Upper lobe of left lung (tissue), 6 donors: ENCODE data around the gene FMNL2. TPM values are rescaled to one million over a fixed set of nuclear protein-coding genes. Genes with fewer than 3 reads are reported as not detected.

ENCODE experiments used
- ATAC-seq, 2 donors: fragments of 200-7000 bp; cut with Tn5 transposase; one replicate each; pipeline ENCODE4 v1.9.1; 2022; ENCODE audit warnings: mild to moderate bottlenecking in 2 of 2, moderate library complexity in 2 of 2; ENCODE audit not compliant: low FRiP score in 2 of 2
- DNase-seq, 2 donors: peaks; one replicate each; pipeline ENCODE4 v3.0.0-alpha.2; 2019 to 2020
- H3K27ac ChIP-seq, 4 donors: fragments of 200-600 bp; sonication (generic); one replicate each; pipeline ENCODE4 v1.5.1; 2016 to 2019
- H3K27me3 ChIP-seq, 4 donors: fragments of 200-600 bp; sonication (generic); one replicate each; pipeline ENCODE4 v1.5.1; 2017 to 2019
- H3K36me3 ChIP-seq, 4 donors: fragments of 200-600 bp; sonication (generic); one replicate each; pipeline ENCODE4 v1.5.1; 2016 to 2019
- H3K4me1 ChIP-seq, 4 donors: fragments of 200-600 bp; sonication (generic); one replicate each; pipeline ENCODE4 v1.5.1; 2018 to 2019
- H3K4me3 ChIP-seq, 4 donors: fragments of 200-600 bp; sonication (generic); one replicate each; pipeline ENCODE4 v1.5.1; 2017 to 2019; ENCODE audit warnings: mild to moderate bottlenecking in 2 of 4, moderate library complexity in 1 of 4
- H3K9me3 ChIP-seq, 4 donors: fragments of 200-600 bp; sonication (generic); one replicate each; pipeline ENCODE4 v1.5.1; 2018 to 2019
- EP300 ChIP-seq, 4 donors: sonication (generic); formaldehyde crosslinking; IDR thresholded peaks; one replicate each; pipeline ENCODE4 v1.5.1; 2017; ENCODE audit warnings: antibody characterized with exemption in 4 of 4, control low read depth in 2 of 4
- POLR2A ChIP-seq, 4 donors: fragments of 450-650 bp; IDR thresholded peaks; one replicate each; pipeline ENCODE4 v1.5.1; 2016 to 2017; ENCODE audit warnings: antibody characterized with exemption in 4 of 4, mild to moderate bottlenecking in 2 of 4
- POLR2AphosphoS5 ChIP-seq, 2 donors: sonication (generic); formaldehyde crosslinking; IDR thresholded peaks; one replicate each; pipeline ENCODE4 v1.5.1; 2017; ENCODE audit warnings: antibody characterized with exemption in 2 of 2
- WGBS, 2 donors: methylation state at CpG; one replicate each; pipeline ENCODE4 v1.1.5; 2017 to 2018; 5-methylcytosine and 5-hydroxymethylcytosine counted together
- total RNA-seq, 6 donors: library from RNA; depleted of rRNA in 4 of 6; stranded (reverse); fragments of >200 nt in 4 of 6; gene quantifications; one replicate each; pipeline versions ENCODE4 v1.1.0 to v1.2.1, GENCODE V29; 2016 to 2021
- TF ChIP-seq, protein P1 (sequence below), 6 experiments: fragments of 450-650 bp in 4 of 6; fragments of 200-600 bp in 2 of 6; sonication (generic) in 2 of 6; IDR thresholded peaks; one replicate each; pipeline ENCODE4 v1.5.1; 2016 to 2019; ENCODE audit warnings: antibody characterized with exemption in 6 of 6
- donor health status: DM: no; HTN: no; CAD: no; lungs with moderate emphysema.
- donor health status: DM: no; HTN: yes; CAD: no; lungs with severe emphysema.

Gene FMNL2
- total RNA-seq, 6 donors from 2014 or later, result 49.9 to 160 (median 66.9) TPM

GRCh38 chr2:152627351-152627957, 292.5 kb downstream of the FMNL2 start:
- WGBS, 2 donors, result 6 to 9% methylated on average over 1 of the region's 1 CpG
- Histone ChIP-seq H3K4me3 (no peak overlapping the region), H3K36me3 (peaks cover 0 to 30% (median 9%) of the 10 kb centered on the region in 4 donors), H3K27ac (no peak overlapping the region), H3K4me1 (no peaks in the 10 kb centered on the region), H3K27me3 (no peaks in the 10 kb centered on the region), H3K9me3 (no peaks in the 10 kb centered on the region)
- TF ChIP-seq, protein P1, sequence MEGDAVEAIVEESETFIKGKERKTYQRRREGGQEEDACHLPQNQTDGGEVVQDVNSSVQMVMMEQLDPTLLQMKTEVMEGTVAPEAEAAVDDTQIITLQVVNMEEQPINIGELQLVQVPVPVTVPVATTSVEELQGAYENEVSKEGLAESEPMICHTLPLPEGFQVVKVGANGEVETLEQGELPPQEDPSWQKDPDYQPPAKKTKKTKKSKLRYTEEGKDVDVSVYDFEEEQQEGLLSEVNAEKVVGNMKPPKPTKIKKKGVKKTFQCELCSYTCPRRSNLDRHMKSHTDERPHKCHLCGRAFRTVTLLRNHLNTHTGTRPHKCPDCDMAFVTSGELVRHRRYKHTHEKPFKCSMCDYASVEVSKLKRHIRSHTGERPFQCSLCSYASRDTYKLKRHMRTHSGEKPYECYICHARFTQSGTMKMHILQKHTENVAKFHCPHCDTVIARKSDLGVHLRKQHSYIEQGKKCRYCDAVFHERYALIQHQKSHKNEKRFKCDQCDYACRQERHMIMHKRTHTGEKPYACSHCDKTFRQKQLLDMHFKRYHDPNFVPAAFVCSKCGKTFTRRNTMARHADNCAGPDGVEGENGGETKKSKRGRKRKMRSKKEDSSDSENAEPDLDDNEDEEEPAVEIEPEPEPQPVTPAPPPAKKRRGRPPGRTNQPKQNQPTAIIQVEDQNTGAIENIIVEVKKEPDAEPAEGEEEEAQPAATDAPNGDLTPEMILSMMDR (IDR thresholded peaks at IDR 0.05), result peak in 5 of 6 experiments; percentile 26 to 57 (median 42)
- no peak for TF ChIP-seq POLR2A (IDR thresholded peaks at IDR 0.05)
- peak in 1 of 2 donors; percentile 74 for ATAC-seq
- DNase-seq, result no peak

DNA sequence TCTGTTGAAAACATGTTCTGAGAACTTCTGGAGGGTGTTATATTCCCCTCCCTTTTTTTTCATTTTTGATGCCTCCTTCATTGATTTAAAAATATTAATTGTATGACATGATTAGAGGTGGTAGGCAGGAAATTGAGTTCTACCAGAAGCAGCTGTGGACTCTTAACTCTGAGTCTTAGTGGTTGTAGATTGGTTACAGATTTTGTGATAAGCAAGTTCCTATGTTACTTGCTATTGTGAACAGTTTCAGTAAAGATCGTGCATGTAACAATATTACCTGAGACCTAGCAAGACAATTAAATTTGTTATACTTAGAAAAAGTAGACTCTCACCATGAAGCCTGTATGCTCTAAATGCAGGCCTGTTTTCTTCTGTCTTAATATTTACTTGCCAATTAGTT, 294.2 kb downstream of the FMNL2 start:
- Histone ChIP-seq H3K27ac (no peak overlapping the region), H3K27me3 (no peaks in the 10 kb centered on the region), H3K9me3 (no peaks in the 10 kb centered on the region), H3K4me1 (no peaks in the 10 kb centered on the region), H3K36me3 (peaks cover 0 to 38% (median 9%) of the 10 kb centered on the region in 4 donors), H3K4me3 (no peak overlapping the region)
- WGBS, 2 donors, result 73 to 75% methylated on average over 1 of the region's 1 CpG
- DNase-seq (no peak), ATAC-seq (no peak)
- TF ChIP-seq, protein P1 (IDR thresholded peaks at IDR 0.05), result no peak
- TF ChIP-seq EP300 (IDR thresholded peaks at IDR 0.05) (no peak), POLR2A (IDR thresholded peaks at IDR 0.05) (no peak), POLR2AphosphoS5 (IDR thresholded peaks at IDR 0.05) (no peak)

GRCh38 chr2:152630466-152630865, 295.5 kb downstream of the FMNL2 start:
- no peak overlapping the region for H3K27ac ChIP-seq
- H3K4me1 ChIP-seq, result peaks cover 0 to 5% (median 0%) of the 10 kb centered on the region in 4 donors
- H3K27me3 ChIP-seq, result no peaks in the 10 kb centered on the region
- ATAC-seq (no peak), DNase-seq (no peak)
- TF ChIP-seq POLR2A (IDR thresholded peaks at IDR 0.05), result no peak
- H3K9me3 ChIP-seq, result no peaks in the 10 kb centered on the region
- H3K4me3 ChIP-seq, result no peak overlapping the region
- peaks cover 0 to 38% (median 9%) of the 10 kb centered on the region in 4 donors for H3K36me3 ChIP-seq
- WGBS, 2 donors, result 93 to 98% methylated on average over 4 of the region's 4 CpGs

- no peaks in the 10 kb centered on the region for H3K27me3 ChIP-seq
- no peak for ATAC-seq
- no peak overlapping the region for H3K27ac ChIP-seq
- WGBS, 2 donors, result 85 to 88% methylated on average over 3 of the region's 3 CpGs
- H3K4me1 ChIP-seq, result peaks cover 0 to 9% (median 0%) of the 10 kb centered on the region in 4 donors
- H3K36me3 ChIP-seq, result peaks cover 0 to 48% (median 14%) of the 10 kb centered on the region in 4 donors
- no peak overlapping the region for H3K4me3 ChIP-seq
- no peak for DNase-seq
- TF ChIP-seq POLR2AphosphoS5 (IDR thresholded peaks at IDR 0.05) (no peak), EP300 (IDR thresholded peaks at IDR 0.05) (no peak), POLR2A (IDR thresholded peaks at IDR 0.05) (no peak)
- TF ChIP-seq, protein P1 (IDR thresholded peaks at IDR 0.05), result no peak
- H3K9me3 ChIP-seq, result no peaks in the 10 kb centered on the region
These were observed 297.8 kb downstream of the FMNL2 start for GRCh38 chr2:152632736-152633135.

DNA sequence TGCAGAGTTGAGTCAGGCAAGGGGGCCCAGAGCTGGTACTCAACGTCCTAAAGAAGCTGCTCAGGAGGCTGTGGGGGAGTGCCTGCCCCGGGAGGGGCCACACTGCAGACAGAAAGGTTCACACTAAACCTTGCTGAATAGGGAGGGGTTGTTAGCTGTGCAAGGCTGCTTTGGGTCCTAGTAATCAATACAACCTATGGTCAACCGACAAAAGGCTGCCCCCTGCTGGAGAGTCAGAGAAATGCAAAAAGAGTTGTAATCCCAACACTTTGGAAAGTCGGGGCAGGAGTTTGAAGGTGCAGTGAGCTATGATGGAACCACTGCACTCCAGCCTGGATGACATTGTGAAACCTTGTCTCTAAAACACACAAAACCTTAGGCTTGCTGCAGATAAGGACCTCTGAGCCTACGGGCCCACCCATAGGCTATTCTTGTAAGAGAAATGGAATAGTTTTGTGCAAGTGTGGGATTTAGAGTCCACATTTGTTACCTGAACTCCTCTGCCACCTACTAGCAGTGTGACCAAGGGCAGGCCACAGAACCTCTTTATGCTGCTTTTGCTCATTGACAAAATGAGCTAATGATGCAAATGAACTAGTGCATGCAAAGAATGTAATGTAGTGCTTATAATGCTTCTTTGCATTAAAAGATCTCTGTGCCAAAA, 300.8 kb downstream of the FMNL2 start:
- DNase-seq (peak; percentile 6 to 52), ATAC-seq (peak; percentile 31 to 83)
- WGBS, 2 donors, result 27 to 29% methylated on average over 5 of the region's 5 CpGs

More for the DNA sequence above, 300.8 kb downstream of the FMNL2 start:
- peaks cover 8 to 62% (median 22%) of the 10 kb centered on the region in 4 donors for H3K36me3 ChIP-seq
- H3K9me3 ChIP-seq, result no peaks in the 10 kb centered on the region
- TF ChIP-seq, protein P1 (IDR thresholded peaks at IDR 0.05), result peak; percentile 55 to 80 (median 76)
- no peak for TF ChIP-seq POLR2AphosphoS5 (IDR thresholded peaks at IDR 0.05)
- H3K27me3 ChIP-seq, result no peaks in the 10 kb centered on the region
- peaks cover 0 to 9% (median 0%) of the 10 kb centered on the region in 4 donors for H3K4me1 ChIP-seq
- no peak overlapping the region for H3K4me3 ChIP-seq
- H3K27ac ChIP-seq, result no peak overlapping the region
